ENCODE measurements around the gene RBM47.
"Not testable (repeated sequence)": the region's sequence is repeated elsewhere in the genome, so short reads cannot be mapped to it uniquely, and the experiment has no call there.

The RBM47 gene

DNA sequence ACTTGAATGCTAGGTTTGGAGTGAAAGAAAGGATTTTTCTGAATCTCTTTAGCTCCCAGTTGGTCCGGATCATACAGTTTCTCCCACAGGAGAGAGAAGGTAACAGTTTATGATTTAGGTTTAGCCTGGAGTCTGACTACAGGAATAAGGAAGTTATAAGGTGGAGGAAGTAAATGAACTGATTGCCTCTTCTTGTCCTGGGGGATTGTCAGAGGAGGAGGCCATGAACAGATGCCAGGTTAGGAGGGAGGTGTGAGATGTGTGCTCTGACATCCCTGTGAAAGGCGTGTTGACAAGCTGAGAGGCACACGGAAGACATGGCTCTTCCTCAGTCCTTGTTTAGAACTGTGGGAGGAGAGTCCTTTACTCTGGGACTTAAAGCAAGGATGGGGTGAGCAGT, 230.1 kb downstream of the RBM47 start:
- no peak for DNase-seq

GRCh38 chr4:40395908-40396793, 233.5 kb downstream of the RBM47 start:
- DNase-seq: no peak

DNA sequence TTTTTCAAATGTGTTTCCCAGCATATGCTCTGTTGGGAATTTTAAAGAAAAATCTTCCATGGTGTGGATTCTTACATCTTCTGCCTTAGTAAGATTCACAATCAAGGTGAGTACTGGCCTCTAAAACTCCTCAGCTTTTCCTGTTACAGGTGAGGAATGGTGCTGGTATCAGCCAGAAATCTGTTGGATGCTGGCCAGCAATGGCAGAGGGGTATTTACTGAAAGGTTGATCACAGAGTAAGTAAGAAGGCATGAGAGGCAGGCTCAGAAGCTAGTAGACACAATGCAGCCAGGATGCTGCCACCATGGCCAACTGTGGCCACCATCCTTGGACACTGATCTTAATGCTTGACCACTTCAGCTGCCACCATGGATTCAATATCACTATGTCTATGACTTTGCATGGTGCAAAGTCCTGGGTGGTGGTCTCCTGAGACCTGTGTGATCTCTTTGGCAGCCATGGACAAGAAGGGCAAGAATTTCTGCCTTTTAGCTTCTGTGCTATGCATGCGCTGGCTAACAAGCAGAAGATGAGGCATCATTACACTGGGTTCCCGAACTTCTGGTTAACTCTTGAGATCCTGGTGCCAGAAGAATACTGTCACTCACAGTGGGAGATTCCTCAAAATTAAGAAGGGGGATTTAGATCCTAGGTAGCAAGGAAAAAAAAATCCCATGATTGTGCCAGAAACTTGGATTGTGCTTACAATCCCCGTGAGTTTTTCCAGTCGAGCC, 234.3 kb downstream of the RBM47 start:
- no peak for DNase-seq

DNA sequence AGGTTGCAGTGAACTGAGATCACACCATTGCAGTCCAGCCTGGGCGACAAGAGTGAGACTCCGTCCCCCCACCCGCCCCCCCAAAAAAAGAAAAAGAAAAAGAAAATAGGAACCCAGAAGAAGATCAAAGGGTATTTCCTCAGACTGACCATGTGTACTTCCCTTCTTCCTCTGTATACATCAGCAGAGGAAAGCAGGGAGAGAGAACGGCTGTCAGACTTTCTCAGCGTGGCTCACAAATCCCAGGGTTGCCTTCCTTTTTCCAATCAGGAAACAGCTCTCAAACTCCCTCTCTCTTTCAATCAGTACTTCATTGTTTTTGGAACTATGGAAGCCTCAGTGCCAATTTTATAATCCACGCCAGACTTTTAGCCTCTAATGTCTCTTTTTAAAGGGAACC, 235.4 kb downstream of the RBM47 start:
- no peak for DNase-seq

DNA sequence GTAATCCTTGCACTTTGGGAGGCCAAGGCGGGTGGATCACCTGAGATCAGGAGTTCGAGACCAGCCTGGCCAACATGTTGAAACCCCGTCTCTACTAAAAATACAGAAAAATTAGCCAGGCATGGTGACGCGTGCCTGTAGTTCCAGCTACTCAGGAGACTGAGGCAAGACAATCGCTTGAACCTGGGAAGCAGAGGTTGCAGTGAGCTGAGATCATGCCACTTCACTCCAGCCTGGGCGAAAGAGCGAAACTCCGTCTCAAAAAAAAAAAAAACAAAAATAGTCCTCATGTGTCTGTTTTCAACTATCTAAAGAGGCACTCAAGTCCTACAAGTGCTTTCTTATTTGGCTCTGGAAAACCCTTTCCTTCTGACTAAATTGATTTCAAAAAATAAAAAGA, 237.4 kb downstream of the RBM47 start:
- not testable (repeated sequence) for DNase-seq

DNA sequence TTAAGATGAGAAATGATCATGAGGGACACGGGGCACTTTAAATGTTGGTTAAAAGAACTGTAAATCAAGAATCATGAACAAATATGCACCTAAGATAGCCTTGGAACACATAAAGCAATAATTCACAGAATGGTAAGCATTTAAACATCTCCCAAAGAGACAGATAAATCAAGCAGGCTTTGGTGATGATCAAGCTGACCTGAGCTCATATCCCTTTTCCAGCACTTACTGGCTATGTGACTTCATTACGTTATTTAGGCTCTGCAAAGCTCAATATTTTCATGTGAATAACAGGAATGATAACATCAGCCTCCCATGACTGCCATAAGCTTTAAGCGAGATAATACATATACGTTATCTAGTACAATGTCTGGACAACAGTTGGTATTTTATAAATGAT, 239.7 kb downstream of the RBM47 start:
- no peak for DNase-seq

- DNase-seq: no peak
Measured at GRCh38 chr4:40388239-40388638, 241.4 kb downstream of the RBM47 start.

GRCh38 chr4:40380647-40381046, 249.0 kb downstream of the RBM47 start:
- DNase-seq: no peak

DNA sequence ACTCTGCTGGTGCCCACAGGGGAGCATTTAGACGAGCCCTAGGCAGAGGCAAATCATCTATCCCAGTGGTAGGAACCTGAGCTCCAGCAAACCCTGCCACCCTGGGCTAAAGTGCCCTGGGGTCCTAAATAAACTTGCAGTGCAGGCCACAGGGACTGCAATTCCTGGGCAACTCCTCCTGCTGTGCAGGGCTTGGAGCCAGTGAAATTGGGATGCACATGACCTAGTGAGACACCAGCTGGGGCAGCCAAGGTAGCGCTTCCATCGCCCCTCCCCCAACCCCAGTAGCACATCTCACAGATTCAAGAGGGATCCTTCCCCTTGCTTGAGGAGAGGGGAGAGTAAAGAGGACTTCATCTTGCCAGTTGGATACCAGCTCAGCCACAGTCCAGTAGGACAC, 250.4 kb downstream of the RBM47 start:
- no peak for DNase-seq

- DNase-seq: no peak
Measured at GRCh38 chr4:40378619-40379018, 251.0 kb downstream of the RBM47 start.

GRCh38 chr4:40377512-40378365, 251.9 kb downstream of the RBM47 start:
- no peak for DNase-seq

DNA sequence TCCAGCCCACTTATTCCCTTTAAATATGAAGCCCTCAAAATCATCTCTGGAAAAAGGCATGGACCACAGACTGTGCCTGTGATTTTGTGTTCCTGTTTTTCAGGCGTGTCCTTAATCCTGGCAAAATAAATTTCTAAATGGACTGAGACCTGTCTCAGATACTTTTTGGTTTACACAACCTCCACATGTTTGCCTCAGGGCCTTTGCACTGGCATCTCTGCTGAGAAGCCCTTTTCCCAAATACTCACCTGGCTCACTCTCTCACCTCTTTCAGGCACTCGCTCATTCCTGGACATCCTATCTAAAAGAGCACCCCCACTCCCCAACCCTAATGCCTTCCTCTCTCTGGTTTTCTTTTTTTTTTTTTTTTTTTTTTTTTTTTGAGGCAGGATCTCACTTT, 254.0 kb downstream of the RBM47 start:
- DNase-seq: no peak

GRCh38 chr4:40375095-40375494, 254.6 kb downstream of the RBM47 start:
- no peak for DNase-seq

DNA sequence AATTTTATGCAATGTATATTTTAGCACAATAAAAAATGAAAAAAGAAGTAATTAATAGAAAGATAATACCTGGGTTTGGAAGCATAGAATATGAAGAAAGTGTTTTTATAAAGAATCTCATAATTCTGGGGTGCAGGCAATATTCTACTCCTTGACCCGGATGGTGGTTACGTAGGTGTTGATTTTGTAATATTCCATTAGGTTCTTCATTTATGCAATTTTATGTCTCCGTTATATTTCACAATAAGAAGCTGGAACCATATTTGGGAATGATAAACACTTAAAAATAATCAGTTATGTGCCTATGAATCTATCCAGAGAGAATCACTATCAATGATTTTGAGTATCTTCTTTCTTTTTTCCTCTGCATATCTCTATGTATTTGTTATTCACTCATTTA, 256.0 kb downstream of the RBM47 start:
- no peak for DNase-seq
